ENCODE data around the gene OTOA. TPM values are rescaled to one million over a fixed set of nuclear protein-coding genes. Genes with fewer than 3 reads are reported as not detected.

OTOA gene
- total and polyA plus RNA-seq, 2 of the 8 experiments (the other 6 are each of a cell fraction or from before 2014, with no cell fraction given) = 0.06 to 0.32 TPM

DNA sequence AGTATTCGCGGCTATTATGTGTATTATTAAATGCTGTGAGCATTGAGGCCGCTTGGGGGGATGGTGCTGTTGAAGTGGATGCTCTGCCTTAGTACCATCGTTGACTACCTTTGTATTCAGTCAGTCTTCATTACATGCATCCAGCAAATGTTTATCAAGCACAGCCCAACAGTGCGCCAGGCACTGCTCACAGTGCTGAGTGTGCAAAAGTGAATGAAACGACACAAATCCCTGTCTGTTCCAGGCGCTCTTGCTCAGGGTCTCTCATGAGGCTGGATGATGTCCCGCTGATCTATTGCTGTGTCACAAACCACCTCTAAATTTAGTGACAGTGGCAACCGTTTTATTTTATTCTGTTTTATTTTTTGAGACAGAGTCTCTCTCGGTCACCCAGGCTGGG is 53.8 kb downstream of the OTOA start:
- Histone ChIP-seq H3K79me1 (ENCODE audit: low read depth, low read length) (no peaks in the 10 kb centered on the region), H2BK20ac (ENCODE audit: low read length) (no peak overlapping the region), H4K8ac (ENCODE audit: extremely low read depth, insufficient read depth, low read length) (no peak overlapping the region), H2BK15ac (ENCODE audit: low read length) (no peak overlapping the region), H3K27ac (ENCODE audit: low read depth, low read length) (no peak overlapping the region), H4K20me1 (replicated peaks in 1 of 2; ENCODE audit: control insufficient read depth in 1 of 2, insufficient read depth in 2 of 2, low read length in 2 of 2) (no peaks in the 10 kb centered on the region), H3K14ac (ENCODE audit: insufficient read length) (no peak overlapping the region), H4K5ac (ENCODE audit: insufficient read length, low read depth, low read length) (no peak overlapping the region), H3K9ac (replicated peaks in 1 of 4; ENCODE audit: extremely low read depth in 1 of 4, low read depth in 3 of 4, low read length in 3 of 4) (no peak overlapping the region), H2BK5ac (ENCODE audit: low read depth, low read length) (no peak overlapping the region), H3K23me2 (ENCODE audit: low read depth, low read length) (no peaks in the 10 kb centered on the region), H2BK12ac (ENCODE audit: low read depth, low read length) (no peak overlapping the region), H2BK120ac (replicated peaks; ENCODE audit: low read depth, low read length) (no peak overlapping the region), H3K4ac (replicated peaks; ENCODE audit: insufficient read length, low read depth, low read length) (no peak overlapping the region), H4K91ac (replicated peaks; ENCODE audit: insufficient read length, low read length) (no peak overlapping the region), H3K79me2 (ENCODE audit: control insufficient read depth in 1 of 2, insufficient read depth in 2 of 2, low read length in 2 of 2) (no peaks in the 10 kb centered on the region), H2AFZ (ENCODE audit: low read length) (no peak overlapping the region), H3K4me1 (replicated peaks in 1 of 4; ENCODE audit: control insufficient read depth in 3 of 4, insufficient read depth in 4 of 4, low read length in 3 of 4) (no peaks in the 10 kb centered on the region), H3K4me2 (ENCODE audit: insufficient read depth in 1 of 2, low read depth in 2 of 2, low read length in 2 of 2) (no peak overlapping the region), H3K4me3 (ENCODE audit: extremely low read depth in 1 of 4, insufficient read depth in 2 of 4, low read depth in 3 of 4, low read length in 4 of 4) (no peak overlapping the region), H2AK5ac (ENCODE audit: low read depth, low read length) (no peak overlapping the region), H3K27me3 (replicated peaks in 1 of 4; ENCODE audit: control insufficient read depth in 3 of 4, extremely low read depth in 1 of 4, insufficient read depth in 3 of 4, low read length in 3 of 4) (no peaks in the 10 kb centered on the region), H3K36me3 (ENCODE audit: control insufficient read depth in 2 of 4, insufficient read depth in 4 of 4, low read length in 3 of 4) (no peaks in the 10 kb centered on the region), H3K56ac (replicated peaks; ENCODE audit: insufficient read length, low read depth, low read length) (no peak overlapping the region), H3K18ac (ENCODE audit: extremely low read depth, low read length) (no peak overlapping the region), H3K9me3 (ENCODE audit: insufficient read depth in 2 of 2, low read depth in 1 of 2, low read length in 1 of 2) (no peaks in the 10 kb centered on the region), H3K23ac (ENCODE audit: insufficient read length) (no peak overlapping the region)
- TF ChIP-seq, protein P1, sequence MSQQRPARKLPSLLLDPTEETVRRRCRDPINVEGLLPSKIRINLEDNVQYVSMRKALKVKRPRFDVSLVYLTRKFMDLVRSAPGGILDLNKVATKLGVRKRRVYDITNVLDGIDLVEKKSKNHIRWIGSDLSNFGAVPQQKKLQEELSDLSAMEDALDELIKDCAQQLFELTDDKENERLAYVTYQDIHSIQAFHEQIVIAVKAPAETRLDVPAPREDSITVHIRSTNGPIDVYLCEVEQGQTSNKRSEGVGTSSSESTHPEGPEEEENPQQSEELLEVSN (IDR thresholded peaks at IDR 0.05) = no peak
- TF ChIP-seq CHD2 (IDR thresholded peaks at IDR 0.05; ENCODE audit: low read length) = no peak
- ChIA-PET POLR2A (ENCODE audit: partially characterized antibody) (no interaction called here), CTCF (ENCODE audit: partially characterized antibody) (interaction anchor here (3.3 kb wide), 1 partner anchor 8 kb away, joined by 24 read pairs; no protein-coding TSS in a partner anchor)
- no peak for FAIRE-seq
- 72% methylated on average over 10 of the region's 10 CpGs; no CpG with 5 or more reads in 1 of the 2 experiments for WGBS, 2 experiments (ENCODE audit: extremely low coverage in 1 of 2, insufficient coverage in 1 of 2, insufficient read length in 1 of 2, insufficient replicate concordance in 2 of 2, low coverage in 1 of 2, low lambda C conversion rate in 2 of 2, missing lambda C conversion rate in 1 of 2)
- no peak for DNase-seq (ENCODE audit: low read depth in 1 of 2, low spot score in 2 of 2)

Measured in H1 (cell line).